ENCODE results near the gene CD47.

Gene CD47

GRCh38 chr3:108071368-108071767 is 19.5 kb downstream of the CD47 start:
- H4K20me1 ChIP-seq (ENCODE audit: insufficient read depth, low read length): peaks cover 29% of the 10 kb centered on the region; the same call in 1 of the 2 replicates
- TF ChIP-seq CTCF (IDR thresholded peaks at IDR 0.05; ENCODE audit: borderline replicate concordance, extremely low read depth, low read length, poor library complexity, severe bottlenecking): no peak
- no peak for TF ChIP-seq EZH2 (IDR thresholded peaks at IDR 0.05; ENCODE audit: borderline replicate concordance, low read depth, low read length, severe bottlenecking)
- ATAC-seq (ENCODE audit: insufficient read depth, low read depth) (0 out of 3 replicates have a peak, but pooled peaks have one; percentile 49), DNase-seq (no peak)
- no peaks in the 10 kb centered on the region for H3K9me3 ChIP-seq (ENCODE audit: insufficient read depth, low read length, severe bottlenecking)
- H3K4me3 ChIP-seq (ENCODE audit: low read depth in 1 of 2, low read length in 2 of 2): no peak overlapping the region
- no peak overlapping the region for H3K27ac ChIP-seq (ENCODE audit: low read length)
- no peaks in the 10 kb centered on the region for H3K4me1 ChIP-seq (ENCODE audit: insufficient read depth, low read length)
- H3K9ac ChIP-seq (ENCODE audit: low read depth, low read length): no peak overlapping the region
- H3K79me2 ChIP-seq (ENCODE audit: insufficient read depth, low read length): peaks cover 89% of the 10 kb centered on the region
- no peak overlapping the region for H3K4me2 ChIP-seq (ENCODE audit: insufficient read depth, low read length)
- peaks cover 79% of the 10 kb centered on the region for H3K36me3 ChIP-seq (ENCODE audit: insufficient read depth, low read length)
- no peaks in the 10 kb centered on the region for H3K27me3 ChIP-seq (ENCODE audit: insufficient read depth, low read length, poor library complexity)
- no peak overlapping the region for H2AFZ ChIP-seq (ENCODE audit: low read depth, low read length)

- TF ChIP-seq EZH2 (IDR thresholded peaks at IDR 0.05; ENCODE audit: borderline replicate concordance, low read depth, low read length, severe bottlenecking) (no peak), CTCF (IDR thresholded peaks at IDR 0.05; ENCODE audit: borderline replicate concordance, extremely low read depth, low read length, poor library complexity, severe bottlenecking) (no peak)
- Histone ChIP-seq H3K79me2 (ENCODE audit: insufficient read depth, low read length) (peaks cover 87% of the 10 kb centered on the region), H3K4me1 (ENCODE audit: insufficient read depth, low read length) (no peaks in the 10 kb centered on the region), H3K4me2 (ENCODE audit: insufficient read depth, low read length) (no peak overlapping the region), H2AFZ (ENCODE audit: low read depth, low read length) (no peak overlapping the region), H3K27me3 (ENCODE audit: insufficient read depth, low read length, poor library complexity) (no peaks in the 10 kb centered on the region), H3K9me3 (ENCODE audit: insufficient read depth, low read length, severe bottlenecking) (no peaks in the 10 kb centered on the region), H3K27ac (ENCODE audit: low read length) (no peak overlapping the region), H3K36me3 (ENCODE audit: insufficient read depth, low read length) (peaks cover 77% of the 10 kb centered on the region), H4K20me1 (ENCODE audit: insufficient read depth, low read length) (peaks cover 22% of the 10 kb centered on the region; the same call in 1 of the 2 replicates), H3K9ac (ENCODE audit: low read depth, low read length) (no peak overlapping the region), H3K4me3 (ENCODE audit: low read depth in 1 of 2, low read length in 2 of 2) (no peak overlapping the region)
- ATAC-seq (ENCODE audit: insufficient read depth, low read depth) (no peak), DNase-seq (no peak)
These were observed 20.5 kb downstream of the CD47 start for GRCh38 chr3:108070356-108070755.

- no peak overlapping the region for H3K4me2 ChIP-seq (ENCODE audit: insufficient read depth, low read length)
- TF ChIP-seq CTCF (IDR thresholded peaks at IDR 0.05; ENCODE audit: borderline replicate concordance, extremely low read depth, low read length, poor library complexity, severe bottlenecking) (no peak), EZH2 (IDR thresholded peaks at IDR 0.05; ENCODE audit: borderline replicate concordance, low read depth, low read length, severe bottlenecking) (no peak)
- no peaks in the 10 kb centered on the region for H3K27me3 ChIP-seq (ENCODE audit: insufficient read depth, low read length, poor library complexity)
- peaks cover 20% of the 10 kb centered on the region; the same call in 1 of the 2 replicates for H4K20me1 ChIP-seq (ENCODE audit: insufficient read depth, low read length)
- H3K79me2 ChIP-seq (ENCODE audit: insufficient read depth, low read length): peaks cover 85% of the 10 kb centered on the region
- no peaks in the 10 kb centered on the region for H3K4me1 ChIP-seq (ENCODE audit: insufficient read depth, low read length)
- no peak overlapping the region for H3K9ac ChIP-seq (ENCODE audit: low read depth, low read length)
- ATAC-seq (ENCODE audit: insufficient read depth, low read depth) (no peak), DNase-seq (no peak)
- no peaks in the 10 kb centered on the region for H3K9me3 ChIP-seq (ENCODE audit: insufficient read depth, low read length, severe bottlenecking)
- no peak overlapping the region for H2AFZ ChIP-seq (ENCODE audit: low read depth, low read length)
- H3K4me3 ChIP-seq (ENCODE audit: low read depth in 1 of 2, low read length in 2 of 2): no peak overlapping the region
- peaks cover 86% of the 10 kb centered on the region for H3K36me3 ChIP-seq (ENCODE audit: insufficient read depth, low read length)
- no peak overlapping the region for H3K27ac ChIP-seq (ENCODE audit: low read length)
These were observed 23.1 kb downstream of the CD47 start for GRCh38 chr3:108067768-108068167.

GRCh38 chr3:108065096-108065495 is 25.7 kb downstream of the CD47 start:
- H3K9me3 ChIP-seq (ENCODE audit: insufficient read depth, low read length, severe bottlenecking): no peaks in the 10 kb centered on the region
- no peaks in the 10 kb centered on the region for H3K4me1 ChIP-seq (ENCODE audit: insufficient read depth, low read length)
- DNase-seq: no peak
- H3K79me2 ChIP-seq (ENCODE audit: insufficient read depth, low read length): peaks cover 72% of the 10 kb centered on the region
- H4K20me1 ChIP-seq (ENCODE audit: insufficient read depth, low read length): peaks cover 9% of the 10 kb centered on the region; the same call in 1 of the 2 replicates
- ATAC-seq (ENCODE audit: insufficient read depth, low read depth): no peak
- no peak overlapping the region for H3K9ac ChIP-seq (ENCODE audit: low read depth, low read length)
- TF ChIP-seq CTCF (IDR thresholded peaks at IDR 0.05; ENCODE audit: borderline replicate concordance, extremely low read depth, low read length, poor library complexity, severe bottlenecking): no peak
- TF ChIP-seq EZH2 (IDR thresholded peaks at IDR 0.05; ENCODE audit: borderline replicate concordance, low read depth, low read length, severe bottlenecking): no peak
- no peak overlapping the region for H2AFZ ChIP-seq (ENCODE audit: low read depth, low read length)
- no peak overlapping the region for H3K4me3 ChIP-seq (ENCODE audit: low read depth in 1 of 2, low read length in 2 of 2)
- no peak overlapping the region for H3K4me2 ChIP-seq (ENCODE audit: insufficient read depth, low read length)
- no peaks in the 10 kb centered on the region for H3K27me3 ChIP-seq (ENCODE audit: insufficient read depth, low read length, poor library complexity)
- H3K27ac ChIP-seq (ENCODE audit: low read length): no peak overlapping the region
- peaks cover 80% of the 10 kb centered on the region for H3K36me3 ChIP-seq (ENCODE audit: insufficient read depth, low read length)

Data from DND-41 (cell line).